ENCODE data around the gene FOXL1.

Gene FOXL1

GRCh38 chr16:86609115-86609514, 30.8 kb downstream of the FOXL1 start:
- H3K9me3 ChIP-seq (ENCODE audit: control insufficient read depth, low read length) = no peaks in the 10 kb centered on the region
- 90 to 94% methylated on average over 6 of the region's 6 CpGs for WGBS, 2 experiments
- H3K27me3 ChIP-seq (ENCODE audit: control insufficient read depth, insufficient read depth, low read length, poor library complexity, severe bottlenecking) = no peaks in the 10 kb centered on the region
- H3K36me3 ChIP-seq (ENCODE audit: control insufficient read depth, insufficient read depth, low read length) = no peaks in the 10 kb centered on the region
- H3K4me1 ChIP-seq (ENCODE audit: control insufficient read depth, insufficient read depth, low read length) = no peaks in the 10 kb centered on the region
- no peak overlapping the region for H3K4me3 ChIP-seq (ENCODE audit: insufficient read depth, low read depth, low read length)
- H3K27ac ChIP-seq (ENCODE audit: insufficient read depth, low read depth, low read length, poor library complexity, severe bottlenecking) = no peak overlapping the region

- no peaks in the 10 kb centered on the region for H3K4me1 ChIP-seq (ENCODE audit: control insufficient read depth, insufficient read depth, low read length)
- H3K27ac ChIP-seq (ENCODE audit: insufficient read depth, low read depth, low read length, poor library complexity, severe bottlenecking) = no peak overlapping the region
- no peak overlapping the region for H3K4me3 ChIP-seq (ENCODE audit: insufficient read depth, low read depth, low read length)
- no peaks in the 10 kb centered on the region for H3K36me3 ChIP-seq (ENCODE audit: control insufficient read depth, insufficient read depth, low read length)
- 91 to 94% methylated on average over 10 of the region's 10 CpGs for WGBS, 2 experiments
- H3K27me3 ChIP-seq (ENCODE audit: control insufficient read depth, insufficient read depth, low read length, poor library complexity, severe bottlenecking) = no peaks in the 10 kb centered on the region
- no peaks in the 10 kb centered on the region for H3K9me3 ChIP-seq (ENCODE audit: control insufficient read depth, low read length)
Measured at GRCh38 chr16:86609661-86610060, 31.3 kb downstream of the FOXL1 start.

- no peak overlapping the region for H3K27ac ChIP-seq (ENCODE audit: insufficient read depth, low read depth, low read length, poor library complexity, severe bottlenecking)
- H3K27me3 ChIP-seq (ENCODE audit: control insufficient read depth, insufficient read depth, low read length, poor library complexity, severe bottlenecking) = no peaks in the 10 kb centered on the region
- H3K4me1 ChIP-seq (ENCODE audit: control insufficient read depth, insufficient read depth, low read length) = no peaks in the 10 kb centered on the region
- 89 to 91% methylated on average over 18 of the region's 18 CpGs for WGBS, 2 experiments
- H3K9me3 ChIP-seq (ENCODE audit: control insufficient read depth, low read length) = no peaks in the 10 kb centered on the region
- no peaks in the 10 kb centered on the region for H3K36me3 ChIP-seq (ENCODE audit: control insufficient read depth, insufficient read depth, low read length)
- H3K4me3 ChIP-seq (ENCODE audit: insufficient read depth, low read depth, low read length) = no peak overlapping the region
Measured at GRCh38 chr16:86610779-86611524, 32.6 kb downstream of the FOXL1 start.

GRCh38 chr16:86611525-86611855, 33.1 kb downstream of the FOXL1 start:
- 92 to 95% methylated on average over 7 of the region's 7 CpGs for WGBS, 2 experiments
- no peak overlapping the region for H3K4me3 ChIP-seq (ENCODE audit: insufficient read depth, low read depth, low read length)
- no peaks in the 10 kb centered on the region for H3K9me3 ChIP-seq (ENCODE audit: control insufficient read depth, low read length)
- no peaks in the 10 kb centered on the region for H3K4me1 ChIP-seq (ENCODE audit: control insufficient read depth, insufficient read depth, low read length)
- H3K27ac ChIP-seq (ENCODE audit: insufficient read depth, low read depth, low read length, poor library complexity, severe bottlenecking) = no peak overlapping the region
- no peaks in the 10 kb centered on the region for H3K27me3 ChIP-seq (ENCODE audit: control insufficient read depth, insufficient read depth, low read length, poor library complexity, severe bottlenecking)
- no peaks in the 10 kb centered on the region for H3K36me3 ChIP-seq (ENCODE audit: control insufficient read depth, insufficient read depth, low read length)

- Histone ChIP-seq H3K4me1 (ENCODE audit: control insufficient read depth, insufficient read depth, low read length) (no peaks in the 10 kb centered on the region), H3K27ac (ENCODE audit: insufficient read depth, low read depth, low read length, poor library complexity, severe bottlenecking) (no peak overlapping the region), H3K27me3 (ENCODE audit: control insufficient read depth, insufficient read depth, low read length, poor library complexity, severe bottlenecking) (no peaks in the 10 kb centered on the region), H3K36me3 (ENCODE audit: control insufficient read depth, insufficient read depth, low read length) (no peaks in the 10 kb centered on the region), H3K9me3 (ENCODE audit: control insufficient read depth, low read length) (no peaks in the 10 kb centered on the region), H3K4me3 (ENCODE audit: insufficient read depth, low read depth, low read length) (no peak overlapping the region)
- 94% methylated on average over 3 of the region's 3 CpGs for WGBS, 2 experiments
Measured at GRCh38 chr16:86611941-86612340, 33.6 kb downstream of the FOXL1 start.

- WGBS, 2 experiments = 69 to 71% methylated on average over 5 of the region's 5 CpGs
- H3K9me3 ChIP-seq (ENCODE audit: control insufficient read depth, low read length) = no peaks in the 10 kb centered on the region
- no peak overlapping the region for H3K4me3 ChIP-seq (ENCODE audit: insufficient read depth, low read depth, low read length)
- no peaks in the 10 kb centered on the region for H3K4me1 ChIP-seq (ENCODE audit: control insufficient read depth, insufficient read depth, low read length)
- H3K27ac ChIP-seq (ENCODE audit: insufficient read depth, low read depth, low read length, poor library complexity, severe bottlenecking) = no peak overlapping the region
- no peaks in the 10 kb centered on the region for H3K36me3 ChIP-seq (ENCODE audit: control insufficient read depth, insufficient read depth, low read length)
- H3K27me3 ChIP-seq (ENCODE audit: control insufficient read depth, insufficient read depth, low read length, poor library complexity, severe bottlenecking) = no peaks in the 10 kb centered on the region
Measured at GRCh38 chr16:86614699-86615098, 36.4 kb downstream of the FOXL1 start.

- 95 to 97% methylated on average over 5 of the region's 5 CpGs for WGBS, 2 experiments
- no peak overlapping the region for H3K4me3 ChIP-seq (ENCODE audit: insufficient read depth, low read depth, low read length)
- no peaks in the 10 kb centered on the region for H3K36me3 ChIP-seq (ENCODE audit: control insufficient read depth, insufficient read depth, low read length)
- no peak overlapping the region for H3K27ac ChIP-seq (ENCODE audit: insufficient read depth, low read depth, low read length, poor library complexity, severe bottlenecking)
- no peaks in the 10 kb centered on the region for H3K4me1 ChIP-seq (ENCODE audit: control insufficient read depth, insufficient read depth, low read length)
- no peaks in the 10 kb centered on the region for H3K27me3 ChIP-seq (ENCODE audit: control insufficient read depth, insufficient read depth, low read length, poor library complexity, severe bottlenecking)
- peaks cover 3% of the 10 kb centered on the region for H3K9me3 ChIP-seq (ENCODE audit: control insufficient read depth, low read length)
Measured at GRCh38 chr16:86616906-86617305, 38.6 kb downstream of the FOXL1 start.

- peaks cover 3% of the 10 kb centered on the region for H3K9me3 ChIP-seq (ENCODE audit: control insufficient read depth, low read length)
- 91 to 92% methylated on average over 16 of the region's 16 CpGs for WGBS, 2 experiments
- no peaks in the 10 kb centered on the region for H3K36me3 ChIP-seq (ENCODE audit: control insufficient read depth, insufficient read depth, low read length)
- no peaks in the 10 kb centered on the region for H3K4me1 ChIP-seq (ENCODE audit: control insufficient read depth, insufficient read depth, low read length)
- H3K27ac ChIP-seq (ENCODE audit: insufficient read depth, low read depth, low read length, poor library complexity, severe bottlenecking) = no peak overlapping the region
- H3K27me3 ChIP-seq (ENCODE audit: control insufficient read depth, insufficient read depth, low read length, poor library complexity, severe bottlenecking) = no peaks in the 10 kb centered on the region
- no peak overlapping the region for H3K4me3 ChIP-seq (ENCODE audit: insufficient read depth, low read depth, low read length)
Measured at GRCh38 chr16:86618431-86619238, 40.3 kb downstream of the FOXL1 start.

GRCh38 chr16:86619239-86619794, 41.0 kb downstream of the FOXL1 start:
- 91 to 93% methylated on average over 23 of the region's 23 CpGs for WGBS, 2 experiments
- Histone ChIP-seq H3K36me3 (ENCODE audit: control insufficient read depth, insufficient read depth, low read length) (no peaks in the 10 kb centered on the region), H3K27me3 (ENCODE audit: control insufficient read depth, insufficient read depth, low read length, poor library complexity, severe bottlenecking) (no peaks in the 10 kb centered on the region), H3K4me1 (ENCODE audit: control insufficient read depth, insufficient read depth, low read length) (no peaks in the 10 kb centered on the region), H3K9me3 (ENCODE audit: control insufficient read depth, low read length) (peaks cover 3% of the 10 kb centered on the region), H3K27ac (ENCODE audit: insufficient read depth, low read depth, low read length, poor library complexity, severe bottlenecking) (no peak overlapping the region), H3K4me3 (ENCODE audit: insufficient read depth, low read depth, low read length) (no peak overlapping the region)

- Histone ChIP-seq H3K4me1 (ENCODE audit: control insufficient read depth, insufficient read depth, low read length) (no peaks in the 10 kb centered on the region), H3K27ac (ENCODE audit: insufficient read depth, low read depth, low read length, poor library complexity, severe bottlenecking) (no peak overlapping the region), H3K36me3 (ENCODE audit: control insufficient read depth, insufficient read depth, low read length) (no peaks in the 10 kb centered on the region), H3K27me3 (ENCODE audit: control insufficient read depth, insufficient read depth, low read length, poor library complexity, severe bottlenecking) (no peaks in the 10 kb centered on the region), H3K9me3 (ENCODE audit: control insufficient read depth, low read length) (peaks cover 3% of the 10 kb centered on the region), H3K4me3 (ENCODE audit: insufficient read depth, low read depth, low read length) (no peak overlapping the region)
- 93 to 96% methylated on average over 1 of the region's 1 CpG for WGBS, 2 experiments
Measured at GRCh38 chr16:86620184-86620583, 41.8 kb downstream of the FOXL1 start.
